ENCODE results near the gene SHC3. TPM values are rescaled to one million over a fixed set of nuclear protein-coding genes. Genes with fewer than 3 reads are reported as not detected.

The SHC3 gene
- total RNA-seq, 4 donors from 2014 or later = 2.2 to 4.0 (median 3.1) TPM

- TF ChIP-seq POLR2AphosphoS5 (IDR thresholded peaks at IDR 0.05) (no peak), POLR2A (IDR thresholded peaks at IDR 0.05; ENCODE audit: low read depth) (no peak), EP300 (IDR thresholded peaks at IDR 0.05) (no peak), CTCF (IDR thresholded peaks at IDR 0.05) (no peak)
- Histone ChIP-seq H3K4me3 (no peak overlapping the region), H3K27ac (replicated peaks in 1 of 4) (peak overlapping the region in 3 of 4 donors; percentile 46 to 70 (median 68)), H3K4me1 (peaks cover 12 to 55% (median 34%) of the 10 kb centered on the region in 4 donors), H3K27me3 (no peaks in the 10 kb centered on the region), H3K36me3 (no peaks in the 10 kb centered on the region), H3K9me3 (no peaks in the 10 kb centered on the region)
- 51% methylated on average over 8 of the region's 8 CpGs for WGBS
- intact Hi-C loops (cut with DNase I) = no loop called here
- no peak for DNase-seq (ENCODE audit: extremely low spot score)
Observed at GRCh38 chr9:88975966-88976889, 202.4 kb downstream of the SHC3 start.

GRCh38 chr9:88974641-88975040 is 204.0 kb downstream of the SHC3 start:
- TF ChIP-seq CTCF (IDR thresholded peaks at IDR 0.05) = no peak
- TF ChIP-seq POLR2AphosphoS5 (IDR thresholded peaks at IDR 0.05) = no peak
- TF ChIP-seq POLR2A (IDR thresholded peaks at IDR 0.05; ENCODE audit: low read depth) = no peak
- no peak for TF ChIP-seq EP300 (IDR thresholded peaks at IDR 0.05)
- H3K4me1 ChIP-seq = peaks cover 5 to 41% (median 25%) of the 10 kb centered on the region in 4 donors
- no peaks in the 10 kb centered on the region for H3K27me3 ChIP-seq
- 90% methylated on average over 7 of the region's 7 CpGs for WGBS
- no peaks in the 10 kb centered on the region for H3K36me3 ChIP-seq
- no peak overlapping the region for H3K27ac ChIP-seq (replicated peaks in 1 of 4)
- H3K4me3 ChIP-seq = no peak overlapping the region
- H3K9me3 ChIP-seq = no peaks in the 10 kb centered on the region
- no peak for DNase-seq (ENCODE audit: extremely low spot score)
- intact Hi-C loops (cut with DNase I) = no loop called here

GRCh38 chr9:88973281-88974045 is 205.2 kb downstream of the SHC3 start:
- intact Hi-C loops (cut with DNase I) = no loop called here
- DNase-seq (ENCODE audit: extremely low spot score) = no peak
- Histone ChIP-seq H3K4me3 (no peak overlapping the region), H3K27me3 (no peaks in the 10 kb centered on the region), H3K36me3 (no peaks in the 10 kb centered on the region), H3K9me3 (no peaks in the 10 kb centered on the region), H3K27ac (replicated peaks in 1 of 4) (no peak overlapping the region), H3K4me1 (peaks cover 5 to 29% (median 17%) of the 10 kb centered on the region in 4 donors)
- TF ChIP-seq POLR2A (IDR thresholded peaks at IDR 0.05; ENCODE audit: low read depth) (no peak), EP300 (IDR thresholded peaks at IDR 0.05) (no peak), CTCF (IDR thresholded peaks at IDR 0.05) (no peak), POLR2AphosphoS5 (IDR thresholded peaks at IDR 0.05) (no peak)
- 91% methylated on average over 9 of the region's 12 CpGs for whole genome bisulfite sequencing

GRCh38 chr9:88972401-88972800 is 206.2 kb downstream of the SHC3 start:
- Histone ChIP-seq H3K36me3 (no peaks in the 10 kb centered on the region), H3K4me1 (peaks cover 0 to 18% (median 9%) of the 10 kb centered on the region in 4 donors), H3K27ac (replicated peaks in 1 of 4) (no peak overlapping the region), H3K27me3 (no peaks in the 10 kb centered on the region), H3K9me3 (no peaks in the 10 kb centered on the region), H3K4me3 (no peak overlapping the region)
- TF ChIP-seq EP300 (IDR thresholded peaks at IDR 0.05) = no peak
- 89% methylated on average over 4 of the region's 4 CpGs for WGBS
- intact Hi-C loops (cut with DNase I) = no loop called here
- DNase-seq (ENCODE audit: extremely low spot score) = no peak
